Activated naive CD4-positive, alpha-beta T cell treated with anti-CD3 and anti-CD28 coated beads, Interleukin-2, amount 10 ng/mL, durations not matched to agents 7 days and 5 days (primary cell): Measurements from ENCODE around the gene IL10RA.
"Not testable (repeated sequence)": the region's sequence is repeated elsewhere in the genome, so short reads cannot be mapped to it uniquely, and the experiment has no call there.

Experiments
- CTCF ChIA-PET: fragments of 350-600 bp; sonication (Branson Sonifier 250); formaldehyde crosslinking; loops from one replicate; lab custom pipeline; 2021; ENCODE audit warnings: antibody characterized with exemption; lab: Charles Lee
- DNase-seq: peaks from one replicate; pipeline ENCODE4 v3.0.0-alpha.2; 2020
- H3K27ac Mint-ChIP-seq: one replicate; pipeline ENCODE4 v1.8.0; 2021; ENCODE audit warnings: mild to moderate bottlenecking, moderate library complexity, mixed read lengths
- H3K27me3 Mint-ChIP-seq: one replicate; pipeline ENCODE4 v1.8.0; 2021; ENCODE audit warnings: mild to moderate bottlenecking, mixed read lengths
- H3K36me3 Mint-ChIP-seq: one replicate; pipeline ENCODE4 v1.8.0; 2021; ENCODE audit warnings: mixed read lengths
- H3K4me1 Mint-ChIP-seq: one replicate; pipeline ENCODE4 v1.8.0; 2021; ENCODE audit warnings: mixed read lengths
- H3K4me3 Mint-ChIP-seq: one replicate; pipeline ENCODE4 v1.8.0; 2021; ENCODE audit warnings: mild to moderate bottlenecking, moderate library complexity, mixed read lengths
- H3K9me3 Mint-ChIP-seq: one replicate; pipeline ENCODE4 v1.8.0; 2021; ENCODE audit warnings: mixed read lengths

The IL10RA gene

DNA sequence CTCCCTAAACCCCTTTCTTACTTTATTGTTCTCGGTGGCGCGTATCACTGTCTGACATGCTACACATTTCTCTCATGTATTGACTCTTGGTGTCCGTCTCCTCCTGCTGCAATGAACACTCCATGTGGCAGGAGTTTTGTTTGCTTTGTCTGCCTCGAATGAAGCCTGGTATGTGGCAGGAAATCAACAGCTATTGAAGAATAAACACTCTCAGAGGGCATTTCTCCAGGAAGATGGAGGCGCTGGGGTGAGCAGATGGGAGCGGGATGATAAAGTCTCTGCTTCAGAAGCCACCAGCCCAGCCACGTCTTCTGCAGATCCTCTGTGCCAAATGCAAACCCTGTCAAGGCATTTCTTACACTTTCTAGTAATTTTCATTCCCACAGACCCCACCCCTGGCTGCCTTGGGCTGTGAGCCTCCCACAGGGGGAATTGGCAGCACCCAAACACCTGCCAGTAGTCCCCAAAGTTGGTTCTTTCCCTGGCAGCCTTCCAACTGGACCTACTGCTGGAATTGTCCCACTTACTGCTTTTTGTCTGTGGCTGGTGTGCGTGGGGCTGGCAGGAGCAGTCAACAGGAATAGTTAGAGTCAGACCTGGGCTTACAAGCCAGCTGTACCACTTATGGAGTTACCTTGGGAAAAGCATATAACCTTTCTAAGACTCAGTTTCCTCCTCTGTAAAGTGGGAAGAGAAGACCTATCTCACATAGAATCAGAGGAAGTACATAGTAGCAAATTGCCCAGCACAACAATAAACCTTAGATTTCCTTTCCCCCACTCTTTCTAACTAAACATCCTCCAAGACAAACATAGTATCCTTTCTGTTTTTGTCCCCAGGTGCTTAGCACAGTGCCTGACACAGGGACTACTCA lies 13.3 kb upstream of the IL10RA start:
- no peaks in the 10 kb centered on the region for H3K27me3 Mint-ChIP-seq
- H3K4me3 Mint-ChIP-seq = no peak overlapping the region
- CTCF ChIA-PET = interaction anchor here (1.3 to 1.8 kb wide), 2 partner anchors 20 to 26 kb away, joined by 3 to 6 read pairs; no protein-coding TSS in a partner anchor
- peaks cover 34% of the 10 kb centered on the region for H3K36me3 Mint-ChIP-seq
- no peak for DNase-seq
- H3K4me1 Mint-ChIP-seq = peaks cover 78% of the 10 kb centered on the region
- H3K9me3 Mint-ChIP-seq = peaks cover 9% of the 10 kb centered on the region
- H3K27ac Mint-ChIP-seq = peak overlapping the region; percentile 6

DNA sequence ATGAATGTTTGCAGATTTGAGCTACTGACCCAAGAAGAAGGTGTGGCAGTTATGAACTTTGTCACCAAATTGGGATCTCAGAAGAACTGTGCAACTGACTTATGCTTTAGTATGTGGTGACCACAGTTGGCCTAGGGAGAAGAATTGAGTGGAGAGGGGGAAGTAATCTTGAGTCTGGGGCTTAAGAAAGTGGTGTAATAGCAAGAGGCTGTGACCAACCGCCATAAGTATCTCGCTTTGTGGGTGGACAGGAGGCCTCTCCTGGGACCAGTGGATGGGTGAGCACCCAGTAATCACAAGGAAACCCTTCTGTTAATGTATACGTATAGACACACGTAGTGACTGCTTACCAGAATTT lies 12.7 kb upstream of the IL10RA start:
- H3K27me3 Mint-ChIP-seq = no peaks in the 10 kb centered on the region
- no peak for DNase-seq
- H3K36me3 Mint-ChIP-seq = peaks cover 35% of the 10 kb centered on the region
- no peak overlapping the region for H3K27ac Mint-ChIP-seq
- H3K4me3 Mint-ChIP-seq = no peak overlapping the region
- peaks cover 12% of the 10 kb centered on the region for H3K9me3 Mint-ChIP-seq
- peaks cover 79% of the 10 kb centered on the region for H3K4me1 Mint-ChIP-seq
- CTCF ChIA-PET = interaction anchor here (1.3 to 1.8 kb wide), 2 partner anchors 21 to 27 kb away, joined by 3 to 6 read pairs; no protein-coding TSS in a partner anchor

DNA sequence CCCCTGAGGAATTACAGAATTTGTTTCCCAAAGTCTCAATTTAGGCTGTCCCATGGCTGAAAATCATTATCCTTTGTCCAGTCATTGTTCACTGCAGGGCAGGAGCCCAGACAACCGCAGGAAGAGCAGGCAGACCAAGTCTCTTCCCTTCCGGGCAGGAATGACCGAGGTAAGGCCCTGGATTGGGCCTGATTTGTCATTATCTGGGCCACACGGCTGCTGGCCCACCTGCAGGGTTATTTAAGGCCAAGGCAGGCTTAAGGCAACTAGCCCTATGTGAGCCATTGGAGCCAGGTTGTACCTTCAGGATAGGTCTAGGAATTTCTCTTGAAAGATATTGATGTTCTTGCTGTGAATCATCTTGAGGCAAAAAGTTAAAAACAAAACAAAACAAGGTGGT lies 9.7 kb upstream of the IL10RA start:
- Mint-ChIP-seq H3K9me3 (peaks cover 12% of the 10 kb centered on the region), H3K4me3 (no peak overlapping the region), H3K27me3 (peaks cover 4% of the 10 kb centered on the region), H3K27ac (no peak overlapping the region), H3K36me3 (peaks cover 40% of the 10 kb centered on the region), H3K4me1 (peaks cover 73% of the 10 kb centered on the region)
- CTCF ChIA-PET = interaction anchor here (0.8 to 1.4 kb wide), 2 partner anchors 27 to 29 kb away, joined by 3 to 4 read pairs; no protein-coding TSS in a partner anchor
- DNase-seq = no peak

DNA sequence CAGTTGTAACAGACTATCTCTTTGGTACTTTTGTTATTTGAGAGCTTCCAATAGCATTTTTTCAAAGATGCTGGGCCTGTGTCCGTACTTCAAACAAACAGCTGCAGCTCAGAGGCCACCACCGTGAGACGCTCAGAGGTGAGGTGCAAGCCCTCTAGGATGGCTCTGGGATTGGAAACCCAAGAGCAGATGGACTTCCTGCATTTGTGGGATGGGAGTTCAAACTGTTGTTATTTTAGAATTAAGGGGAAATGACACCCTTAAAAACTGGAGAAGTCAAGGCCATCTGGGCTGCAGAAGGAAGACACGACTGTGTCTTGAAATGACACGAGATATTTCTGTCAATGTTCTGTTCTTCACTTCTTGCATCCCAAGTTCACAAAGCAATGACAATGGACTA lies 9.2 kb upstream of the IL10RA start:
- DNase-seq = no peak
- H3K4me1 Mint-ChIP-seq = peaks cover 70% of the 10 kb centered on the region
- peaks cover 4% of the 10 kb centered on the region for H3K27me3 Mint-ChIP-seq
- H3K36me3 Mint-ChIP-seq = peaks cover 40% of the 10 kb centered on the region
- CTCF ChIA-PET = interaction anchor here (0.8 to 1.4 kb wide), 3 partner anchors 26 to 30 kb away, joined by 3 to 4 read pairs (median 3); no protein-coding TSS in a partner anchor
- H3K9me3 Mint-ChIP-seq = peaks cover 12% of the 10 kb centered on the region
- peak overlapping the region; percentile 72 for H3K27ac Mint-ChIP-seq
- no peak overlapping the region for H3K4me3 Mint-ChIP-seq

DNA sequence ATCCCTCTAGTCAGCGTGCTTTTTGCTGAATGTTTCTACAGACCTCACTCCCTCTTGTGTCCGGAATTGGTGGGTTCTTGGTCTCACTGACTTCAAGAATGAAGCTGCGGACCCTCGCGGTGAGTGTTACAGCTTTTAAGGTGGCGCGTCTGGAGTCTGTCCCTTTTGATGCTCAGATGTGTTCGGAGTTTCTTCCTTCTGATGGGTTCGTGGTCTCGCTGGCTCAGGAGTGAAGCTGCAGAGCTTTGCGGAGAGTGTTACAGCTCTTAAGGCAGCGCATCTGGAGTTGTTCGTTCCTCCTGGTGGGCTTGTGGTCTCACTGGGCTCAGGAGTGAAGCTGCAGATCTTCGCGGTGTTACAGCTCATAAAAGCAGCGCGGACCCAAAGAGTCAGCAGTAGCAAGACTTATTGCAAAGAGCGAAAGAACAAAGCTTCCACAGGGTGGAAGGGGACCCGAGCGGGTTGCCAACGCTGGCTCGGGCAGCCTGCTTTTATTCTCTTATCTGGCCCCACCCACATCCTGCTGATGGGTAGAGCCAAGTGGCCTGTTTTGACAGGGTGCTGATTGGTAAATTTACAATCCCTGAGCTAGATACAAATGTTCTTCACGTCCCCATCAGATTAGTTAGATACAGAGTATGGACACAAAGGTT lies 8.5 kb upstream of the IL10RA start:
- Mint-ChIP-seq H3K4me3 (peak overlapping the region; percentile 40), H3K9me3 (peaks cover 12% of the 10 kb centered on the region), H3K36me3 (peaks cover 40% of the 10 kb centered on the region), H3K27ac (peak overlapping the region; percentile 72), H3K4me1 (peaks cover 64% of the 10 kb centered on the region)
- CTCF ChIA-PET = interaction anchor here (0.8 to 2.8 kb wide), 3 partner anchors 9 to 27 kb away, joined by 3 to 10 read pairs (median 3); partner anchors contain the start of gene IL10RA
- not testable (repeated sequence) for DNase-seq, H3K27me3 Mint-ChIP-seq

DNA sequence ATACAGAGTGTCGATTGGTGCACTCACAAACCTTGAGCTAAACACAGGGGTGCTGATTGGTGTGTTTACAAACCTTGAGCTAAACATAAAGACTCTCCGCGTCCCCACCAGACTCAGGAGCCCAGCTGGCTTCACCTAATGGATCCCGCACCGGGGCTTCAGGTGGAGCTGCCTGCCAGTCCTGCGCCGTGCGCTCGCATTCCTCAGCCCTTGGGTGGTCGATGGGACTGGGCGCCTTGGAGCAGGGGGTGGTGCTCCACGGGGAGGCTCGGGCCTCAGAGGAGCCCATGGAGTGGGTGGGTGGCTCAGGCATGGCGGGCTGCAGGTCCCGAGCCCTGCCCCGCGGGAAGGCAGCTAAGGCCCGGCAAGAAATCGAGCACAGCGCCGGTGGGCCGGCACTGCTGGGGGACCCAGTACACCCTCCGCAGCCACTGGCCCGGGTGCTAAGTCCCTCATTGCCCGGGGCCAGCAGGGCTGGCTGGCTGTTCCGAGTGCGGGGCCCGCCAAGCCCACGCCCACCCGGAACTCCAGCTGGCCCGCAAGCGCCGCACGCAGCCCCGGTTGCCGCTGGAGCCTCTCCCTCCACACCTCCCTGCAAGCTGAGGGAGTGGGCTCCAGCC lies 7.8 kb upstream of the IL10RA start:
- H3K4me3 Mint-ChIP-seq, H3K27me3 Mint-ChIP-seq, H3K27ac Mint-ChIP-seq, DNase-seq: not testable (repeated sequence)
- CTCF ChIA-PET = interaction anchor here (0.8 to 2.8 kb wide), 3 partner anchors 8 to 31 kb away, joined by 3 to 11 read pairs (median 10); partner anchors contain the start of gene IL10RA
- Mint-ChIP-seq H3K4me1 (peaks cover 64% of the 10 kb centered on the region), H3K9me3 (peaks cover 12% of the 10 kb centered on the region), H3K36me3 (peaks cover 40% of the 10 kb centered on the region)

DNA sequence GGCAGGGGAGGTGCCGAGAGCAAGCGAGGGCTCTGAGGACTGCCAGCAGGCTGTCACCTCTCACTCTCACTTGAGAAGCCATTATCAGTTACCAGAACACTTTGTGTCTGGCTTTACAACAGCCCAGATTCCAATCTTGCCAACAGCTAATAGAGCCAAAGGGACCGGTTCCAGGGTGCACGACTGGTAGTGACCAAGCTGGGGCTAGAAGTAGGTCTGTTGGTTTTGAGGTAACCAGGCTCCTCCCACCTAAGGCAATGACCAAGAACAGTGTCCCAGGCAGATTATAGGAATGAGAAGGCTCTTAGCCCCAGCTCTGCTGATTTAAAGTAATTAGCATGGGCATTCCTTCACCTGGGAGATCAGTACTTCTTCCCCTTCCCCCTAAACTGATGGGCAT lies 7.2 kb upstream of the IL10RA start:
- Mint-ChIP-seq H3K36me3 (peaks cover 44% of the 10 kb centered on the region), H3K4me3 (no peak overlapping the region), H3K4me1 (peaks cover 67% of the 10 kb centered on the region), H3K27ac (no peak overlapping the region), H3K9me3 (peaks cover 12% of the 10 kb centered on the region), H3K27me3 (peaks cover 4% of the 10 kb centered on the region)
- CTCF ChIA-PET = interaction anchor here (1.1 to 2.8 kb wide), 4 partner anchors 24 to 74 kb away, joined by 3 to 11 read pairs (median 7); no protein-coding TSS in a partner anchor
- DNase-seq = no peak

DNA sequence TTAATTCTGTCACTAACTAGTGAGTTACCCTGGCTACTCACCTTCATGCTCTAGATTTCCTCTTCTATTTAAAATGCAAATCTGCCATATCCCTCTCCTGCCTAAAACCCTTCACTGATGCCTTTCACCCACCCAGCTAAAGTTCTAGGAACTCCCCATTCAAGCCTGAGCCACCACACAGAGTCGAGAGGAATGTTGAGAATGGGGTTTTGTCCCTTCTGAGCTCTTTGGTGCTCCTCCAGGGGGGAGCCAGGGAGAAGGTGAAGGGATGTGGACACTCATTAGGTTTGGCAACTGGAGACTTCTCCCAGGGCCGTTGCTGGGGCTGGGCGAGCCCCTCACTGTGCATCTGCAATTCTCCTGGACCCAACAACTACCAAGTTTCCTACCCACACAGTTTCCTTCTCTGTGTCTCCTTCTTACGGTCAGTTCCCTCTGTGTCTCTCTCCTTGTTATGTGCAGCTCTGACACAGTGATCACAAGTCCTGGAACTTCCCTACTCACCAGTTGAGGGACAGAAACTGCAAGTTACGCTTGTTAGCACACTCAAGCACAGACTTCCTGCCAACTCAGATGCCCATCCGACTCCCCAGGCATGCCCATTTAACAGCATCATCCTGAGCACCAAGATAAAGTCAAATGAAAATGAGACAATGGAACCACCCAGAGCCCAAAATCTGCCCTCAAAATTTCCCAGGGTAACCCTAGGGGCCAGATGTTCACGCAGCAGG lies 6.5 kb upstream of the IL10RA start:
- H3K27ac Mint-ChIP-seq = peak overlapping the region; percentile 13
- peaks cover 67% of the 10 kb centered on the region for H3K4me1 Mint-ChIP-seq
- H3K27me3 Mint-ChIP-seq = peaks cover 4% of the 10 kb centered on the region
- H3K4me3 Mint-ChIP-seq = no peak overlapping the region
- peaks cover 12% of the 10 kb centered on the region for H3K9me3 Mint-ChIP-seq
- CTCF ChIA-PET = interaction anchor here (1.1 to 2.8 kb wide), 4 partner anchors 24 to 74 kb away, joined by 3 to 11 read pairs (median 7); no protein-coding TSS in a partner anchor
- peaks cover 44% of the 10 kb centered on the region for H3K36me3 Mint-ChIP-seq
- DNase-seq = no peak

DNA sequence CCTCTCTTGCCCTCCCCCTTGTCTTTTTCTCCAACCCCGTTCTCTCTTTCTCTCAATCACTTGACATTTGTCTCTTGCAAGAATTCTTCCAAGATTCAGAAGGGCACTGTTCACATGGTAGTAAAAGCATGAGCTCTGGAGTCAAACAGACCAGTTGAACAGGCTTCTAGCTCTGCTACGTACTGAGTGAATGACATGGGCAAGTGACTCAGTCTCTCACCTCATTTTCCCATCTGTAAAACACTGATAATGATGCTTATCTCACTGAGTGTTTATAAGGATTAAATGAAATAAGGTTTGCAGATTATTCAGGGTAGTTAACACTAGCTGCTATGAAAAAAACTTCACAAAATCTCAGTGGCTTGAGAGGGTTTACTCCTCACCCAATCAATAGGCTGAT lies 5.9 kb upstream of the IL10RA start:
- peaks cover 12% of the 10 kb centered on the region for H3K9me3 Mint-ChIP-seq
- peaks cover 71% of the 10 kb centered on the region for H3K4me1 Mint-ChIP-seq
- peaks cover 50% of the 10 kb centered on the region for H3K36me3 Mint-ChIP-seq
- H3K27me3 Mint-ChIP-seq = peaks cover 4% of the 10 kb centered on the region
- no peak overlapping the region for H3K27ac Mint-ChIP-seq
- CTCF ChIA-PET = interaction anchor here (0.7 to 2.8 kb wide), 6 partner anchors 27 to 73 kb away, joined by 3 to 11 read pairs (median 4); no protein-coding TSS in a partner anchor
- no peak overlapping the region for H3K4me3 Mint-ChIP-seq
- DNase-seq = no peak

DNA sequence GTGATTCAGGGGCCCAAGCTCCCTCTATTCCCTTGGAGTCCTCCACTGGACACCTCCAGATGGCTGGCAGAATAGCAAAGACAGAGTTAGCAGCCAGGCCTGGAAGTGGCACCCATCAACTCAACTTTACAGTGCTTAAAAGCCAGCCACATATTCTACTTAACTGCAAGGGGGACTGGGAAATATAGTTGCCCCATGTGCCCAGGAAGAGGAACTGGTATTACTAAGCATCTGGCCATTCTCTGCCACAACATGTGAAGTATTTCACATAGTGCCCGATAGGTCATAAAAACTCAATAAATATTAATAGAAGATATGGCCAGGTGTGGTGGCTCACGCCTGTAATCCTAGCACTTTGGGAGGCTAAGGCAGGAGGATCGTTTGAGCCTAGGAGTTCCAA lies 5.5 kb upstream of the IL10RA start:
- H3K36me3 Mint-ChIP-seq = peaks cover 46% of the 10 kb centered on the region
- DNase-seq = no peak
- H3K9me3 Mint-ChIP-seq = peaks cover 12% of the 10 kb centered on the region
- H3K4me3 Mint-ChIP-seq = no peak overlapping the region
- H3K27ac Mint-ChIP-seq = no peak overlapping the region
- H3K4me1 Mint-ChIP-seq = peaks cover 73% of the 10 kb centered on the region
- H3K27me3 Mint-ChIP-seq = peaks cover 4% of the 10 kb centered on the region
- CTCF ChIA-PET = interaction anchor here (0.7 to 2.5 kb wide), 4 partner anchors 28 to 71 kb away, joined by 3 to 11 read pairs (median 4); no protein-coding TSS in a partner anchor

DNA sequence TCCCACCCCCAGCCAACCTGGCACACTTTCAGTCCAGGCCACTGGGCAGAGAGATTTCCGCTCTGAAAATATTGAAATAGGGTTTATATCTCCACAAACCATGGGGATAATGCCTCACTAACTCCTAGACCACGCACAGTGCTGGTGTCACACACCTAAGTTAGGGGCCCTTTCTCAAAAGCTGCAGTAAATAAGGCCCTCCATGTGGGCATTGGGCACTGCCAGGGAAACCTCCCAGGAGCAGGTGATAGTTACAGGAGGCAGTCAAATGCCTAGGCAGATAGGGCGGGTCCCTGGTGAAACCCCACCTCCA lies 3.1 kb upstream of the IL10RA start:
- Mint-ChIP-seq H3K27me3 (peaks cover 4% of the 10 kb centered on the region), H3K4me1 (peaks cover 64% of the 10 kb centered on the region), H3K36me3 (peaks cover 42% of the 10 kb centered on the region), H3K4me3 (no peak overlapping the region), H3K27ac (no peak overlapping the region), H3K9me3 (peaks cover under 1% of the 10 kb centered on the region)
- DNase-seq = no peak
- CTCF ChIA-PET = interaction anchor here (1.1 to 1.5 kb wide), 2 partner anchors 37 to 70 kb away, joined by 3 to 6 read pairs; no protein-coding TSS in a partner anchor

DNA sequence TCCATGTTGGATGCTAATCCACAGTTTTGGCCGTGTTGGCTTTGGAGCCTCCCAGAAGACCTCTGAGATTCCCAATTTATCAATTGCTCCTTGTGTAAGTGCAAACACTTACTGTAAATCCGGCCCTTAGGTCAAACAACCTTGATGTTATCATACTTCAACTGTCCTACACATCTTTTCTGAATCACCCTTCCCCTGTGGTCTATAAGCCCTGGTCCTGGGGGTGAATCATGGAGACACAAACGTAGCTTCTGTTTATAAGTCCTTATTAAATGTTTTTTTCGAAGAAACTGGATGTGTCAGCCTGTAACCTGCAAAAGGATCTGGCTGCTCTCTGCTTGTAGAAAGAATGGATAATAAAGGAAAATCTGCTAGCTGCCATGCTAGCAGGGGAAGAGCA lies 1.7 kb upstream of the IL10RA start:
- Mint-ChIP-seq H3K27me3 (peaks cover 4% of the 10 kb centered on the region), H3K9me3 (no peaks in the 10 kb centered on the region), H3K4me3 (peak overlapping the region; percentile 82), H3K27ac (no peak overlapping the region), H3K36me3 (peaks cover 52% of the 10 kb centered on the region), H3K4me1 (peaks cover 70% of the 10 kb centered on the region)
- DNase-seq = no peak
- CTCF ChIA-PET = interaction anchor here (1.4 to 4.6 kb wide), 3 partner anchors 34 to 68 kb away, joined by 5 to 39 read pairs (median 30); no protein-coding TSS in a partner anchor

DNA sequence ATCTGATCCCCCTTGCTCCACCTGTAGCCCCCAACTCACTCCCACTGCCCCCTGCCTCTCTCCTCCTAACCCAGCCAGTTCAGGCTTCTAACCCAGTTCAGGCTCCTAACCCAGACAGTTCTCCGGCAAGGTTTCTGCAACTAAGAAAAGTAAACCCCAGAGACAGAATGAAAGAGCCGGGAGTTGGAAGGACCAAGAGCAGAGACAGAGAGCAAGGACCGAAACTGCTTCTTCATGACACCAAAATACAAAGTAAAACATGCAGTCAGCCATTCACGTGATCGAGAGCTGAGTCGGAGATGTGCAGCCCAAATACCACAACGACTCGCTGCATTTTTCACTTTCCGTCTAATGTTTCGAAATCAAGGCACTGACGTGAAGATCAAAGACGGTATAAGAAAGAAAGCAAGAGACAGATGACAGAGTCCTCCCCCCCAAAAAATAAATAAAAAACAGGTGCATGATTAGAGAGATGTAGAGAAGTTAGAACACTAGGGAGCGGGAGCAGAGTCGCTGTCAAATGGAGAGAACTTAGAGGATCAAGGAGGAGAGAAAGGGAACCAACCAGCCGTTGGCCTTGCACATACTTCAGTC lies 884 bp downstream of the IL10RA start:
- peak; percentile 85 for DNase-seq
- CTCF ChIA-PET = interaction anchor here (0.9 to 4.6 kb wide), 11 partner anchors 9 to 561 kb away, joined by 3 to 39 read pairs (median 3); no protein-coding TSS in a partner anchor
- Mint-ChIP-seq H3K36me3 (peaks cover 67% of the 10 kb centered on the region), H3K27me3 (no peaks in the 10 kb centered on the region), H3K27ac (peak overlapping the region; percentile 97), H3K4me1 (peaks cover 78% of the 10 kb centered on the region), H3K4me3 (peak overlapping the region; percentile 82), H3K9me3 (no peaks in the 10 kb centered on the region)
